Measurements from ENCODE around the gene ZSCAN5C. TPM values are rescaled to one million over a fixed set of nuclear protein-coding genes. Genes with fewer than 3 reads are reported as not detected.
"Not testable (repeated sequence)": the region's sequence is repeated elsewhere in the genome, so short reads cannot be mapped to it uniquely, and the experiment has no call there.

Gene ZSCAN5C
- polyA plus RNA-seq, 1 experiment, result not detected

- Histone ChIP-seq H3K27me3 (ENCODE audit: control insufficient read depth, insufficient read depth, low read length) (no peaks in the 10 kb centered on the region), H3K36me3 (ENCODE audit: control insufficient read depth, insufficient read depth, low read length) (peaks cover 8% of the 10 kb centered on the region), H3K4me3 (ENCODE audit: low read depth, low read length) (no peak overlapping the region)
- no peak for DNase-seq (ENCODE audit: low read depth)
- TF ChIP-seq CTCF (IDR thresholded peaks at IDR 0.05; ENCODE audit: insufficient read depth, low read depth, low read length), result no peak
- ChIA-PET CTCF (interaction anchor here (1.7 kb wide), 1 partner anchor 9 kb away, joined by 4 read pairs; no protein-coding TSS in a partner anchor), POLR2A (no interaction called here)
Measured at GRCh38 chr19:56163097-56163496, 39.0 kb upstream of the ZSCAN5C start.

DNA sequence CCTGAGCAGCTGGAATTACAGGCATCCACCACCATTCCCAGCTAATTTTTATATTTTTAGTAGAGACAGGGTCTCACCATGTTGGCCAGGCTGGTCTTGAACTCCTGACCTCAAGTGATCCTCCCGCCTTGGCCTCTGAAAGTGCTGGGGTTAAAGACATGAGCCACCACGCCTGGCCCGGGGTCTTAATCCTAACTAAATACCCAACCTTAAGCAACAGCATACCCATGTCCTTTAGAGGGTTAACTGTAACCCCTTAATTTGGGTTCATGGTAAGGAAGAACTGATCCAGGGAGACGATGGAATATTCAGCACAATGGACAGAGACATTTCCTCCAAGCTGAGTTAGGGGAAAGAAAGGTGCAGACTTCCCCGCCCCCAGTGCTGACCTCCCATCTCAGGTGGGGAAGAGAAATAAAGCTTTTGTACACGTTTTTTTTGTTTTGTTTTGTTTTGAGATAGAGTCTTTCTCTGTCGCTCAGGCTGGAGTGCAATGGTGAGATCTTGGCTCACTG lies 35.0 kb upstream of the ZSCAN5C start:
- no peaks in the 10 kb centered on the region for H3K27me3 ChIP-seq (ENCODE audit: control insufficient read depth, insufficient read depth, low read length)
- TF ChIP-seq CTCF (IDR thresholded peaks at IDR 0.05; ENCODE audit: insufficient read depth, low read depth, low read length), result no peak
- H3K4me3 ChIP-seq (ENCODE audit: low read depth, low read length), result no peak overlapping the region
- ChIA-PET CTCF (interaction anchor here (12.9 kb wide), 1 partner anchor 89 kb away, joined by 262 read pairs; no protein-coding TSS in a partner anchor), POLR2A (no interaction called here)
- DNase-seq (ENCODE audit: low read depth), result no peak
- no peaks in the 10 kb centered on the region for H3K36me3 ChIP-seq (ENCODE audit: control insufficient read depth, insufficient read depth, low read length)

- H3K4me3 ChIP-seq (ENCODE audit: low read depth, low read length), result no peak overlapping the region
- ChIA-PET POLR2A (no interaction called here), CTCF (interaction anchor here (0.6 to 12.9 kb wide), 3 partner anchors 92 to 178 kb away, joined by 3 to 262 read pairs (median 18); no protein-coding TSS in a partner anchor)
- no peak for DNase-seq (ENCODE audit: low read depth)
- H3K36me3 ChIP-seq (ENCODE audit: control insufficient read depth, insufficient read depth, low read length), result no peaks in the 10 kb centered on the region
- H3K27me3 ChIP-seq (ENCODE audit: control insufficient read depth, insufficient read depth, low read length), result no peaks in the 10 kb centered on the region
- no peak for TF ChIP-seq CTCF (IDR thresholded peaks at IDR 0.05; ENCODE audit: insufficient read depth, low read depth, low read length)
Measured at GRCh38 chr19:56170261-56170660, 31.8 kb upstream of the ZSCAN5C start.

GRCh38 chr19:56174086-56174485 lies 28.0 kb upstream of the ZSCAN5C start:
- H3K4me3 ChIP-seq (ENCODE audit: low read depth, low read length), result no peak overlapping the region
- no peaks in the 10 kb centered on the region for H3K36me3 ChIP-seq (ENCODE audit: control insufficient read depth, insufficient read depth, low read length)
- POLR2A ChIA-PET, result no interaction called here
- DNase-seq (ENCODE audit: low read depth), result no peak
- CTCF ChIA-PET, result interaction anchor here (1.2 to 12.9 kb wide), 5 partner anchors 9 to 160 kb away, joined by 4 to 262 read pairs (median 6); no protein-coding TSS in a partner anchor
- H3K27me3 ChIP-seq (ENCODE audit: control insufficient read depth, insufficient read depth, low read length), result no peaks in the 10 kb centered on the region
- TF ChIP-seq CTCF (IDR thresholded peaks at IDR 0.05; ENCODE audit: insufficient read depth, low read depth, low read length), result no peak

- POLR2A ChIA-PET, result no interaction called here
- no peak for DNase-seq (ENCODE audit: low read depth)
- no peak for TF ChIP-seq CTCF (IDR thresholded peaks at IDR 0.05; ENCODE audit: insufficient read depth, low read depth, low read length)
- Histone ChIP-seq H3K36me3 (ENCODE audit: control insufficient read depth, insufficient read depth, low read length) (no peaks in the 10 kb centered on the region), H3K27me3 (ENCODE audit: control insufficient read depth, insufficient read depth, low read length) (no peaks in the 10 kb centered on the region), H3K4me3 (ENCODE audit: low read depth, low read length) (no peak overlapping the region)
- CTCF ChIA-PET, result interaction anchor here (12.9 kb wide), 1 partner anchor 96 kb away, joined by 262 read pairs; no protein-coding TSS in a partner anchor
Measured at GRCh38 chr19:56174550-56174949, 27.5 kb upstream of the ZSCAN5C start.

- POLR2A ChIA-PET; DNase-seq (ENCODE audit: low read depth): not testable (repeated sequence)
Measured at GRCh38 chr19:56175861-56176307, 26.2 kb upstream of the ZSCAN5C start, which contains the start of gene GALP. TSS of gene GALP (plus strand) at chr19:56176008. CDS start at chr19:56177109, 1,101 bp downstream.

DNA sequence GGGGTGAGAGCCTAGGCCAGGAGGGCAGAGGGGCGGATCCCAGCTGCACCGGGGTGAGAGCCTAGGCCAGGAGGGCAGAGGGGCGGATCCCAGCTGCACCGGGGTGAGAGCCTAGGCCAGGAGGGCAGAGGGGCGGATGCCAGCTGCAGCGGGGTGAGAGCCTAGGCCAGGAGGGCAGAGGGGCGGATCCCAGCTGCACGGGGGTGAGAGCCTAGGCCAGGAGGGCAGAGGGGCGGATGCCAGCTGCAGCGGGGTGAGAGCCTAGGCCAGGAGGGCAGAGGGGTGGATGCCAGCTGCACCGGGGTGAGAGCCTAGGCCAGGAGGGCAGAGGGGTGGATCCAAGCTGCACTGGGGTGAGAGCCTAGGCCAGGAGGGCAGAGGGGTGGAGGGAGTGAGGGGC lies 25.8 kb upstream of the ZSCAN5C start:
- POLR2A ChIA-PET; DNase-seq (ENCODE audit: low read depth); H3K27me3 ChIP-seq (ENCODE audit: control insufficient read depth, insufficient read depth, low read length); H3K36me3 ChIP-seq (ENCODE audit: control insufficient read depth, insufficient read depth, low read length); H3K4me3 ChIP-seq (ENCODE audit: low read depth, low read length): not testable (repeated sequence)
- CTCF ChIA-PET, result interaction anchor here (3.7 to 12.9 kb wide), 2 partner anchors 98 to 110 kb away, joined by 18 to 262 read pairs; no protein-coding TSS in a partner anchor

More at GRCh38 chr19:56175861-56176307, 26.2 kb upstream of the ZSCAN5C start, which contains the start of gene GALP:
- H3K27me3 ChIP-seq (ENCODE audit: control insufficient read depth, insufficient read depth, low read length); H3K4me3 ChIP-seq (ENCODE audit: low read depth, low read length); H3K36me3 ChIP-seq (ENCODE audit: control insufficient read depth, insufficient read depth, low read length): not testable (repeated sequence)
- CTCF ChIA-PET, result interaction anchor here (3.7 to 12.9 kb wide), 2 partner anchors 97 to 110 kb away, joined by 18 to 262 read pairs; no protein-coding TSS in a partner anchor

All from BJ (cell line).